Fibroblast of villous mesenchyme (primary cell): ENCODE results near the gene ZFAND6. TPM values are rescaled to one million over a fixed set of nuclear protein-coding genes. Genes with fewer than 3 reads are reported as not detected.
"Not testable (repeated sequence)": the region's sequence is repeated elsewhere in the genome, so short reads cannot be mapped to it uniquely, and the experiment has no call there.

ENCODE experiments used
- DNase-seq: peaks from one replicate; pipeline ENCODE4 v3.0.0-alpha.2; 2010; ENCODE audit warnings: low read depth
- H3K4me3 ChIP-seq: 2 replicates; pipeline ENCODE4 v1.5.1; 2011; ENCODE audit warnings: low read depth, mild to moderate bottlenecking, low read length
- total RNA-seq: library from RNA; depleted of rRNA; stranded (reverse); fragments of >200 nt; gene quantifications from 2 replicates; pipeline ENCODE4 v1.2.3, GENCODE V29; 2012
- TF ChIP-seq, protein P1 (sequence below): IDR thresholded peaks from 2 replicates; pipeline ENCODE4 v1.5.1; 2012; ENCODE audit warnings: low read depth, mild to moderate bottlenecking, low read length; ENCODE audit not compliant: insufficient read depth

ZFAND6 gene
- total RNA-seq, 1 donor: 123 TPM

DNA sequence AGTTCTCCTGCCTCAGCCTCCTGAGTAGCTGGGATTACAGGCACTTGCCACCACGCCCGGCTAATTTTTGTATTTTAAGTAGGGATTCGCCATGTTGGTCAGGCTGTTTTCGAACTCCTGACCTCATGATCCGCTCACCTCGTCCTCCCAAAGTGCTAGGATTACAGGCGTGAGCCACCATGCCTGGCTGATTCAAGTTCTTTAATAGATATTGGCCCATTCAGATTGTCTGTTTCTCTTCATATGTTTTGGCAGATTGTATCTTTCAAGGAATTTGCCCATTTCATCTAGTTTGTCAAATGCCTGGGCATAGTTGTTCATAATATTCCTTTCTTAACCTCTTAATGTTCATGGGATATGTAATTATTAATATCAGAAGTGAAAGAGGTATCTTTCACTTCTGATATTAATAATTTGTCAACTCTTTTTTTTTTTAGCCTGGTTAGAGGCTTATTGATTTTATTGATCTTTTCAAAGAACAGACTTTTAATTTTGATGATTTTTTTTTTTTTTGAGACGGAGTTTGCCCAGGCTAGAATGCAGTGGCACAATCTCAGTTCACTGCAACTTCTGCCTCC lies 40.2 kb upstream of the ZFAND6 start:
- DNase-seq: no peak
- TF ChIP-seq, protein P1, sequence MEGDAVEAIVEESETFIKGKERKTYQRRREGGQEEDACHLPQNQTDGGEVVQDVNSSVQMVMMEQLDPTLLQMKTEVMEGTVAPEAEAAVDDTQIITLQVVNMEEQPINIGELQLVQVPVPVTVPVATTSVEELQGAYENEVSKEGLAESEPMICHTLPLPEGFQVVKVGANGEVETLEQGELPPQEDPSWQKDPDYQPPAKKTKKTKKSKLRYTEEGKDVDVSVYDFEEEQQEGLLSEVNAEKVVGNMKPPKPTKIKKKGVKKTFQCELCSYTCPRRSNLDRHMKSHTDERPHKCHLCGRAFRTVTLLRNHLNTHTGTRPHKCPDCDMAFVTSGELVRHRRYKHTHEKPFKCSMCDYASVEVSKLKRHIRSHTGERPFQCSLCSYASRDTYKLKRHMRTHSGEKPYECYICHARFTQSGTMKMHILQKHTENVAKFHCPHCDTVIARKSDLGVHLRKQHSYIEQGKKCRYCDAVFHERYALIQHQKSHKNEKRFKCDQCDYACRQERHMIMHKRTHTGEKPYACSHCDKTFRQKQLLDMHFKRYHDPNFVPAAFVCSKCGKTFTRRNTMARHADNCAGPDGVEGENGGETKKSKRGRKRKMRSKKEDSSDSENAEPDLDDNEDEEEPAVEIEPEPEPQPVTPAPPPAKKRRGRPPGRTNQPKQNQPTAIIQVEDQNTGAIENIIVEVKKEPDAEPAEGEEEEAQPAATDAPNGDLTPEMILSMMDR: no peak
- no peak overlapping the region for H3K4me3 ChIP-seq

DNA sequence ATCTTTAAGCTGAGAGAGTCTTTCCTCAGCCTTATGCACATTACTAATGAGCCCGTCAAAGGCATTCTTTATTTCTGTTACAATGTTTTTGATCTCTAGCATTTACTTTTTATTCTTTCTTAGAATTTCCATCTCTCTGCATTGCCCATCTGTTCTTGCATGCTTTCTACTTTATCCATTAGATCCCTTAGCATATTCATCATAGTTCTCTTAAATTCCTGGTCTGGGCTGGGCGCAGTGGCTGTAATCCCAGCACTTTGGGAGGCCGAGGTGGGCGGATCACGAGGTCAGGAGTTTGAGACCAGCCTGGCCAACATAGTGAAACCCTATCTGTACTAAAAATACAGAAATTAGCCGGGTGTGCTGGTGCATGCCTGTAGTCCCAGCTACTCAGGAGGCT lies 39.3 kb upstream of the ZFAND6 start:
- DNase-seq, H3K4me3 ChIP-seq: not testable (repeated sequence)

DNA sequence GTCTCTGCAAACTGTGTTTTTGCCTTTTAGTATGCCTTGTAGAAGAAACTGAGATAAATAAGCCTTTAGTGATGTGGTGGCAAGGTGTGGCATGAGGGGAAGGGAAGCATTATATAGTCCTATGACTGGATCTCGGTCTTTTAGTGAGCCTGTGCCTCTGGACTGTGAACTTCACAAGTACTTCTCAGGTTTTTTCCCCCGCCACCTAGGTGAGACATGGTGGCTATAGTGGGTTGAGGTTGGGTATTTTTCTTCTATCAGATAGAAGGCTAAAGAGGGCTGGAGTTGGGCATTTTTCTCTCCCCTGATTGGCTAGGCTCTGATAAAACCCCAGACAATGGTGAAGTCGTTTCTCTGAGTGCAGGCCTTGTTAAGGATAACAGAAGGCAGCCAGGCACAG lies 38.7 kb upstream of the ZFAND6 start:
- no peak for DNase-seq
- TF ChIP-seq, protein P1: no peak
- no peak overlapping the region for H3K4me3 ChIP-seq

DNA sequence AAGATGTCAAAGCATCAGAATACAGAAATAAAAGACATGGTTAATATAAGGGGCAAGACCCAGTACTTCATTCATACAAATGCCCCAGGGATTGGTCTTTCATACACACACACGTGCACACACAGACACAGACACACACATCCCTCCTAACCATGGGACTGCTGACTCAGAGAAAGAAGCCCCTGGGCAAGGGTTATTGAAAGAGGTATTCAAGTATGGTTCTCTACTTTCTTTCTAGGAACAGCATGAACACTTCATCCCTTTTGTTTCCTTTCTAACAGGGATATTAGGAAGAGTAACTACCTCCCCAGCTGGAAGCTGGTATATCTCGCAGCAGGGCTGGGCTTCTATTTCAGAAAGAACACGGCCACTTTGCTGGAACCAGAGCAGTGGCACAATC lies 33.2 kb upstream of the ZFAND6 start:
- no peak overlapping the region for H3K4me3 ChIP-seq
- TF ChIP-seq, protein P1: no peak
- no peak for DNase-seq

DNA sequence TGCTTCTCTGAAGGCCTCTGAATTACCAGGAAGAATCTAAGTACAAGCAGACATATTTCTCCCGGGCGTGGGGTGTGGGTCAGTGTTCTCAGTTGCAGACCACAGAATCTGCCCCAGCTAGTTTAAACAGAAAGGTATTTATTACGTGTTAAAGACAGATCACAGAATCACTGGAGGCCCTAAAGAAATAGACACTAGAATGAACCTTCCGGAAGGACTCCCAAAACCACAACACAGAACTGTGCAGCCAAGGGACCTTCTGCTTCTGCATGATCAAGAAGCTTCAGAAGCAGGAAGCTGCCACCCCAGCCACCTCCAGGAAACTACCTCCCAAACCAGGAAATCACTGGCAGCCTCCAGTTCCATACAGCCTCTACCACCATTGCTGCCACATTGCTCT lies 32.7 kb upstream of the ZFAND6 start:
- no peak for DNase-seq
- TF ChIP-seq, protein P1: no peak
- H3K4me3 ChIP-seq: no peak overlapping the region

DNA sequence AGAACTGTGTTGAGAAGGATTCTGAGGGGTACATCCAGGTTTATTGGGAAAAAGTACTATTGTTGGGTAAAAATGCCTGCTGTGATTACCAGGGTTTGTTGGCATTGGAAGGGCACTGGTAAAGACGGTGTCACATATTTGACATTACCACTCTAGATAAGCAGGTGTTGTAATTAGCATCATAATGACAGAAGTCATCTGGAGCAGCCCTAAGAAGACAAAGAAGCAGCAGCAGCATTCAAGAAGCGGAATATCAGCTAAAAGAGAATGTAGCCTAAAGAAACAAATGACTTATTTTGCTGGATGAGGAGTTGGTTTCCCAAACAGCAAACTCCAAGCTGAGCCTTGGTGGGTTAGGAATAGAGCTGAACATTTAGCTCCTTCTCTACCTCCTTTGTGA lies 30.5 kb upstream of the ZFAND6 start:
- TF ChIP-seq, protein P1: no peak
- H3K4me3 ChIP-seq: no peak overlapping the region
- no peak for DNase-seq

DNA sequence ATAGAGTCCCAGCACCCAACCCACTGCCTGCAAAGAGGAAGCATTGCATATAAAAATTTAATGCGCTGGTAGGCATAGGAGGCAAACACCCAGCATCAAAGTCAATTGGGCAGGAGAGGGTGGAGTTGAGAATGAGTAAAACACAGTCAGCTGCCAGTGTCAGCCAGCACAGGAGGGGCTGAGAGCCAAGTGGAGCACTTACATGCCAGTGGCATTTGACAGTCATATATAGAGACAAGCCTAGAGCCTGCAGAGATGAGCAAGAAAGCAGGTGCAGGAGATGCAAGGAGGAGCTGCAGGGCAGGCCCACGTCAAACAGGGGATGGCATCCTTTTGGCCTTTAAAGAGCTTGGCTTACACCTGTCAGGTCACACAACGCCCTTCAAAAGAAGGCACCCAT lies 27.6 kb upstream of the ZFAND6 start:
- DNase-seq: no peak
- TF ChIP-seq, protein P1: no peak
- H3K4me3 ChIP-seq: no peak overlapping the region
